Endothelial cell (in vitro differentiated cells): ENCODE data around the gene KCNAB1. TPM values are rescaled to one million over a fixed set of nuclear protein-coding genes. Genes with fewer than 3 reads are reported as not detected.

Source experiments
- DNase-seq: peaks from one replicate; pipeline ENCODE4 v3.0.0; 2021; ENCODE audit warnings: low spot score
- H3K27ac Mint-ChIP-seq: one replicate; pipeline ENCODE4 v1.8.0; 2021; ENCODE audit warnings: mixed read lengths, inconsistent platforms; ENCODE audit not compliant: unreplicated experiment
- H3K27me3 Mint-ChIP-seq: one replicate; pipeline ENCODE4 v1.8.0; 2021; ENCODE audit warnings: mild to moderate bottlenecking, moderate library complexity, mixed read lengths, inconsistent platforms; ENCODE audit not compliant: unreplicated experiment
- H3K36me3 Mint-ChIP-seq: one replicate; pipeline ENCODE4 v1.8.0; 2021; ENCODE audit warnings: mild to moderate bottlenecking, low read depth, mixed read lengths, inconsistent platforms; ENCODE audit not compliant: unreplicated experiment
- H3K4me1 Mint-ChIP-seq: one replicate; pipeline ENCODE4 v1.8.0; 2021; ENCODE audit warnings: mild to moderate bottlenecking, mixed read lengths, inconsistent platforms; ENCODE audit not compliant: unreplicated experiment
- H3K4me3 Mint-ChIP-seq: one replicate; pipeline ENCODE4 v1.8.0; 2021; ENCODE audit warnings: mild to moderate bottlenecking, mixed read lengths, inconsistent platforms; ENCODE audit not compliant: unreplicated experiment
- H3K9me3 Mint-ChIP-seq: one replicate; pipeline ENCODE4 v1.8.0; 2021; ENCODE audit warnings: mixed read lengths, inconsistent platforms; ENCODE audit not compliant: unreplicated experiment
- CTCF ChIP-seq: fragments of 200-600 bp; sonication (generic); IDR thresholded peaks from one replicate; pipeline ENCODE4 v1.5.0; 2021; ENCODE audit warnings: antibody characterized with exemption; ENCODE audit not compliant: unreplicated experiment
- total RNA-seq: library from RNA; stranded (reverse); fragmentation: NEBNext Ultra II Directional; extraction: Animal tissue kit (Norgen Biotek cat#: 25700); gene quantifications from one replicate; pipeline ENCODE4 v1.2.1, GENCODE V29; 2021; ENCODE audit not compliant: unreplicated experiment

KCNAB1 gene
- total RNA-seq, 1 donor from 2014 or later = not detected

DNA sequence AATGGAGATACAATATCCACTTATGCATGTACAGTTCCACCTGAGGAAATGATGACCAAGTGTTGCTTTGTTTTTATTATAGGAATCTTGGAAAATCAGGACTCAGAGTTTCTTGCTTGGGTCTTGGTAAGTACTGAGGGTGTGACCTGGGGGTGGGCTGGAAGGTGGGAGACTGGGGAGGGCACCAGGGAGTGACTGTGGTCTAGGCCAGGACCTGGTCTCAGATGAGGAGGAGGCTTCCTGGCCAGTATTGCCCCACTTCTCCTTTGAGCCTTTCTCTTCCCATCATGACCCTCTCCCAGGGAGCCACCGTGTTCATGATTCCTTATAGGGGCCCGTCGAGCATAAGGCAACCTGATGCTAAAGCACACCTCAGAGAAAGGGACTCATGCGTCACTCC is 301.2 kb downstream of the KCNAB1 start:
- H3K27ac Mint-ChIP-seq = no peak overlapping the region
- DNase-seq = no peak
- no peak for TF ChIP-seq CTCF
- no peaks in the 10 kb centered on the region for H3K9me3 Mint-ChIP-seq
- H3K4me3 Mint-ChIP-seq = no peak overlapping the region
- H3K27me3 Mint-ChIP-seq = no peaks in the 10 kb centered on the region
- no peaks in the 10 kb centered on the region for H3K36me3 Mint-ChIP-seq
- H3K4me1 Mint-ChIP-seq = no peaks in the 10 kb centered on the region

DNA sequence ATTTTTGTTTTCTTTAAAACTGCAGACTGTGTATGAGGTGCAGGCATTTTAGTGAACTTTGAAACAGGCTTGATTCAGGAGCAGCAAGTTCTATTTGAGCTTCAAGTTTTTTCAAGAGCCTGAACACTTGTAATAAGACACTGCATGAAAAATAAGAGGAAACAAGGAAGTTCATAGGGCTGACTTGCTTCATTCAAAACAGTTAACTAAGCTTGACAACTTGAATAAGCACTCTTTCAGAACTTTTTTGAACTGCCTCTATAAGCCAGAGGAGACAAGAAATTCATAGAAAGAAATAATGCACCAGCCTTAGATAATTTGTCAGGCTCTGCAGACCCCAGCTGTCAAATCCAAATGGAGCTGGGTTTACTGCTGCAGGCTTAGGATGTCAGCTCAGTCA is 304.4 kb downstream of the KCNAB1 start:
- DNase-seq = no peak
- TF ChIP-seq CTCF = no peak
- Mint-ChIP-seq H3K9me3 (no peaks in the 10 kb centered on the region), H3K4me3 (no peak overlapping the region), H3K36me3 (no peaks in the 10 kb centered on the region), H3K27me3 (no peaks in the 10 kb centered on the region), H3K4me1 (no peaks in the 10 kb centered on the region), H3K27ac (no peak overlapping the region)

- no peak overlapping the region for H3K27ac Mint-ChIP-seq
- TF ChIP-seq CTCF = no peak
- H3K36me3 Mint-ChIP-seq = no peaks in the 10 kb centered on the region
- H3K4me1 Mint-ChIP-seq = no peaks in the 10 kb centered on the region
- no peaks in the 10 kb centered on the region for H3K9me3 Mint-ChIP-seq
- DNase-seq = no peak
- H3K27me3 Mint-ChIP-seq = no peaks in the 10 kb centered on the region
- H3K4me3 Mint-ChIP-seq = no peak overlapping the region
Observed at GRCh38 chr3:156425651-156426050, 305.3 kb downstream of the KCNAB1 start.

DNA sequence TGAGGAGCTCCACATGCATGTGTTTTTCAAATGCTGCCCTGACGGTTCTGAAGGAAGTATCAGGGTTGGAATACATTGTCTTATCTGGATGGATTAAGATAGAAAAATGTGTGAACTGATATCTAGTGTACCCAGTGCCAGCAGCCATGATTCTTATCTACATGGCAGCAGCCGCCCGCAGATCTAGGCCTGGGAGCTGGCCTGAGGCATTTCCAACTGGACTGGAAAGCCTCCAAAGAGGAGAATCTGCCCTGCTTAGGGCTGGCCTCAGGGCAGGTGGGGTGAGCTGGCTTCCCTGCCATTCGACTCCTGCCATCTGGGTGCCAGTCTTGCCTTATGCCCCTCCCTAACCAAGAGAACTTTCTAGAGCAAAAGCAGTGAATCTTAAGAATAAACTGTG is 308.7 kb downstream of the KCNAB1 start:
- Mint-ChIP-seq H3K27ac (no peak overlapping the region), H3K9me3 (no peaks in the 10 kb centered on the region), H3K4me1 (peaks cover 10% of the 10 kb centered on the region), H3K27me3 (peaks cover 1% of the 10 kb centered on the region), H3K4me3 (no peak overlapping the region), H3K36me3 (no peaks in the 10 kb centered on the region)
- no peak for DNase-seq
- no peak for TF ChIP-seq CTCF

DNA sequence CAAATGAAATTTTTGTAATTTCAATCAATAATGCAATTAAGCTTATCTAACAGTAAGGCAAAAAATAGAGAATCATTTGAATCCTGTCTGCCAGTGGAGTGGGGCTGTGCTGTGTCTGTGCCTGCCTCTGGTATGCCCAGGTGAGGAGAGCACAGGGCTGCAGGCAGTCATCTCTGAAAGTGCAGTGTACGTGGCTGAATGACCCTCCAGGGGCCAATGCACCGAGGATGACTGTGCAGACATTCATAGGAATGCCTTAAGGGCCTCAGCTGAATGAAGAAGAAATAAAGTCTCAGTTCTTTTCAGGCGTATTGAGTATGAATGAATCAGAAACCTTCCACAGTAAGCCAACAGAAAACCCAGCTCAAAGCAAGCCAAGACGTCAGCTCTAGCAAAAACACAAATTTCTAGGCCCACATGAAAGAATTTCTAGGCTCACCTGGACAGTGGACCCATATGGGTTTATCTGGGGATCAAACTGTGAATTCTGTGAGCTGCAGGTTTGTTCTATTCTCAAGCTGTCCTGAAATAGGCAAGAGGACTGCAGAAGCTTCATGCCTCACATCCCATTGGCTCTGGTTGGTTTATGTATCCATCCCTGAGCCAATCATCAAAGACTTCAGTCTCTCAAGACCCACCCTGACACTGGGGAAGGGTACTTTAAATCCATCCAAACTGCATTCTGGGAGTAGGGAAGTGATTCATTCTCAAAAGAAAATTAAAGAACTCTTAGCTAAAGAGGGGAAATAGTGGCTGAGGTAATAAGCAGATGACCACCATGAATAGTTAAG is 311.2 kb downstream of the KCNAB1 start:
- Mint-ChIP-seq H3K4me1 (peaks cover 10% of the 10 kb centered on the region), H3K27me3 (peaks cover 1% of the 10 kb centered on the region), H3K9me3 (no peaks in the 10 kb centered on the region), H3K4me3 (no peak overlapping the region), H3K27ac (no peak overlapping the region), H3K36me3 (no peaks in the 10 kb centered on the region)
- DNase-seq = no peak
- no peak for TF ChIP-seq CTCF
